Measurements from ENCODE around the gene PDE6H. TPM values are rescaled to one million over a fixed set of nuclear protein-coding genes. Genes with fewer than 3 reads are reported as not detected.

PDE6H gene
- total RNA-seq, 1 donor = not detected

GRCh38 chr12:14954269-14954668, 18.6 kb upstream of the PDE6H start:
- no peak overlapping the region for H3K4me3 ChIP-seq (ENCODE audit: low read depth, low read length)
- no peak for DNase-seq (ENCODE audit: low read depth)
- TF ChIP-seq CTCF (IDR thresholded peaks at IDR 0.05; ENCODE audit: insufficient read depth, low read depth, low read length) = no peak

- no peak for TF ChIP-seq CTCF (IDR thresholded peaks at IDR 0.05; ENCODE audit: insufficient read depth, low read depth, low read length)
- H3K4me3 ChIP-seq (ENCODE audit: low read depth, low read length) = no peak overlapping the region
- no peak for DNase-seq (ENCODE audit: low read depth)
These were observed 16.6 kb upstream of the PDE6H start for GRCh38 chr12:14956024-14956891.

- no peak for TF ChIP-seq CTCF (IDR thresholded peaks at IDR 0.05; ENCODE audit: insufficient read depth, low read depth, low read length)
- H3K4me3 ChIP-seq (ENCODE audit: low read depth, low read length) = no peak overlapping the region
- DNase-seq (ENCODE audit: low read depth) = no peak
These were observed 15.9 kb upstream of the PDE6H start for GRCh38 chr12:14956905-14957304.

GRCh38 chr12:14957551-14958168, 15.2 kb upstream of the PDE6H start:
- no peak overlapping the region for H3K4me3 ChIP-seq (ENCODE audit: low read depth, low read length)
- DNase-seq (ENCODE audit: low read depth) = no peak
- no peak for TF ChIP-seq CTCF (IDR thresholded peaks at IDR 0.05; ENCODE audit: insufficient read depth, low read depth, low read length)

GRCh38 chr12:14958361-14959125, 14.3 kb upstream of the PDE6H start:
- TF ChIP-seq CTCF (IDR thresholded peaks at IDR 0.05; ENCODE audit: insufficient read depth, low read depth, low read length) = no peak
- no peak for DNase-seq (ENCODE audit: low read depth)
- no peak overlapping the region for H3K4me3 ChIP-seq (ENCODE audit: low read depth, low read length)

- TF ChIP-seq CTCF (IDR thresholded peaks at IDR 0.05; ENCODE audit: insufficient read depth, low read depth, low read length) = no peak
- H3K4me3 ChIP-seq (ENCODE audit: low read depth, low read length) = no peak overlapping the region
- DNase-seq (ENCODE audit: low read depth) = no peak
These were observed 13.8 kb upstream of the PDE6H start for GRCh38 chr12:14959126-14959440.

Measured in fibroblast of villous mesenchyme (primary cell).